IMR-90 (cell line): ENCODE data around the gene CIDEC. TPM values are rescaled to one million over a fixed set of nuclear protein-coding genes. Genes with fewer than 3 reads are reported as not detected.

Experiments used
- ATAC-seq: fragments of 200-7000 bp; cut with Tn5 transposase; 2 replicates; pipeline ENCODE4 v1.9.1; 2020; ENCODE audit warnings: low read depth, mild to moderate bottlenecking, moderate library complexity
- BruUV-seq: library from RNA; stranded (reverse); fragments of 400-500 nt; replicated peaks from 2 replicates; lab custom pipeline; 2021; lab: Mats Ljungman, UMichigan
- CTCF ChIA-PET: fragments of 300-600 bp; formaldehyde crosslinking; extraction: SDS; loops from one replicate; lab custom pipeline; 2021; ENCODE audit warnings: antibody characterized with exemption; lab: Yijun Ruan, JAX
- POLR2A ChIA-PET: fragments of 300-600 bp; sonication (Branson Sonifier 250); formaldehyde crosslinking; loops from one replicate; lab custom pipeline; 2022; ENCODE audit warnings: antibody characterized with exemption; ENCODE audit not compliant: unreplicated experiment; lab: Charles Lee
- DNase-seq: peaks from one replicate; pipeline ENCODE4 v3.0.0; 2013
- H2AFZ ChIP-seq: replicated peaks from 2 replicates; pipeline ENCODE3; 2013; ENCODE audit warnings: low read length, mild to moderate bottlenecking; ENCODE audit not compliant: poor library complexity
- H2AK5ac ChIP-seq: 2 replicates; pipeline ENCODE4 v1.6.1; 2013; ENCODE audit warnings: low read depth, low read length, inconsistent platforms
- H2AK9ac ChIP-seq: replicated peaks from 2 replicates; pipeline ENCODE3; 2013; ENCODE audit warnings: mild to moderate bottlenecking, low read depth, low read length, moderate library complexity; ENCODE audit not compliant: poor library complexity
- H2BK120ac ChIP-seq: 2 replicates; pipeline ENCODE4 v1.6.1; 2013; ENCODE audit warnings: low read depth, low read length, inconsistent platforms
- H2BK15ac ChIP-seq: 3 replicates; pipeline ENCODE4 v1.6.1; 2013; ENCODE audit warnings: low read depth, low read length, inconsistent platforms
- H2BK20ac ChIP-seq: 2 replicates; pipeline ENCODE4 v1.6.1; 2013; ENCODE audit warnings: low read depth, mild to moderate bottlenecking, inconsistent platforms, low read length, moderate library complexity
- H2BK5ac ChIP-seq: 2 replicates; pipeline ENCODE4 v1.6.1; 2013; ENCODE audit warnings: mild to moderate bottlenecking, low read depth, low read length, inconsistent platforms; ENCODE audit not compliant: poor library complexity, severe bottlenecking
- H3K14ac ChIP-seq: replicated peaks from 2 replicates; pipeline ENCODE4 v1.6.1; 2013; ENCODE audit warnings: low read depth, low read length, inconsistent platforms
- H3K18ac ChIP-seq: 2 replicates; pipeline ENCODE4 v1.6.1; 2013; ENCODE audit warnings: low read depth, low read length, control low read depth
- H3K23ac ChIP-seq: 2 replicates; pipeline ENCODE4 v1.6.1; 2013; ENCODE audit warnings: low read depth, low read length, inconsistent platforms
- H3K27ac ChIP-seq: 2 replicates; pipeline ENCODE4 v1.5.1; 2013; ENCODE audit warnings: mild to moderate bottlenecking, control low read depth, low read length; ENCODE audit not compliant: insufficient read depth
- H3K27me3 ChIP-seq: 2 replicates; pipeline ENCODE4 v1.6.1; 2013; ENCODE audit warnings: low read length; ENCODE audit not compliant: control insufficient read depth, insufficient read depth
- H3K36me3 ChIP-seq: 2 replicates; pipeline ENCODE4 v1.6.1; 2013; ENCODE audit warnings: low read length, mixed read lengths; ENCODE audit not compliant: control insufficient read depth, insufficient read depth
- H3K4ac ChIP-seq: 2 replicates; pipeline ENCODE4 v1.6.1; 2013; ENCODE audit warnings: low read depth, low read length, inconsistent platforms
- H3K4me1 ChIP-seq: 2 replicates; pipeline ENCODE4 v1.6.1; 2013; ENCODE audit warnings: low read length, mixed read lengths; ENCODE audit not compliant: control insufficient read depth, insufficient read depth
- H3K4me2 ChIP-seq: 2 replicates; pipeline ENCODE4 v1.6.1; 2013; ENCODE audit warnings: low read depth, mild to moderate bottlenecking, control low read depth, low read length, moderate library complexity
- H3K4me3 ChIP-seq: 2 replicates; pipeline ENCODE4 v1.5.1; 2013; ENCODE audit warnings: low read depth, mild to moderate bottlenecking, control low read depth, low read length, moderate library complexity; ENCODE audit not compliant: insufficient read depth
- H3K56ac ChIP-seq: 2 replicates; pipeline ENCODE4 v1.6.1; 2013; ENCODE audit warnings: low read length, inconsistent platforms; ENCODE audit not compliant: insufficient read depth; ENCODE audit errors: extremely low read depth
- H3K79me1 ChIP-seq, 2 experiments: 2 replicates each; pipeline ENCODE4 v1.6.1; 2013; ENCODE audit warnings: low read length in 2 of 2, inconsistent platforms in 1 of 2, low read depth in 1 of 2
- H3K9ac ChIP-seq: 2 replicates; pipeline ENCODE4 v1.6.1; 2013; ENCODE audit warnings: low read depth, low read length, control low read depth
- H3K9me1 ChIP-seq: 2 replicates; pipeline ENCODE4 v1.6.1; 2013; ENCODE audit warnings: low read length, inconsistent platforms; ENCODE audit not compliant: insufficient read depth
- H3K9me3 ChIP-seq: 2 replicates; pipeline ENCODE4 v1.6.1; 2013; ENCODE audit warnings: low read length; ENCODE audit not compliant: control insufficient read depth, insufficient read depth
- H4K20me1 ChIP-seq: 2 replicates; pipeline ENCODE4 v1.6.1; 2013; ENCODE audit warnings: low read length, inconsistent platforms; ENCODE audit not compliant: insufficient read depth
- H4K5ac ChIP-seq: 2 replicates; pipeline ENCODE4 v1.6.1; 2013; ENCODE audit warnings: mild to moderate bottlenecking, low read depth, low read length, control low read depth
- H4K8ac ChIP-seq, 2 experiments: 2 replicates each; pipeline ENCODE4 v1.6.1; 2013; ENCODE audit warnings: low read depth in 2 of 2, low read length in 2 of 2, control low read depth in 1 of 2, inconsistent platforms in 1 of 2
- H4K91ac ChIP-seq: 2 replicates; pipeline ENCODE4 v1.6.1; 2013; ENCODE audit warnings: low read depth, low read length, inconsistent platforms; ENCODE audit not compliant: insufficient read depth
- BHLHE40 ChIP-seq: fragments of 150-350 bp; IDR thresholded peaks from 2 replicates; pipeline ENCODE4 v1.6.1; 2016; ENCODE audit warnings: mild to moderate bottlenecking, low read depth, low read length
- CEBPB ChIP-seq: IDR thresholded peaks from 2 replicates; pipeline ENCODE4 v1.6.1; 2012; ENCODE audit warnings: low read depth, low read length, improper control_type of control experiment
- CHD1 ChIP-seq: IDR thresholded peaks from 2 replicates; pipeline ENCODE4 v1.6.1; 2012; ENCODE audit warnings: low read depth, low read length, improper control_type of control experiment
- MAFK ChIP-seq: IDR thresholded peaks from 2 replicates; pipeline ENCODE4 v1.6.1; 2012; ENCODE audit warnings: low read depth, low read length, improper control_type of control experiment
- MAZ ChIP-seq: IDR thresholded peaks from 2 replicates; pipeline ENCODE4 v1.6.1; 2012; ENCODE audit warnings: low read depth, mild to moderate bottlenecking, low read length, improper control_type of control experiment, moderate library complexity, borderline replicate concordance
- MXI1 ChIP-seq: IDR thresholded peaks from 2 replicates; pipeline ENCODE4 v1.6.1; 2012; ENCODE audit warnings: low read depth, mild to moderate bottlenecking, low read length, moderate library complexity, borderline replicate concordance
- POLR2A ChIP-seq: IDR thresholded peaks from 2 replicates; pipeline ENCODE4 v1.6.1; 2012; ENCODE audit warnings: mild to moderate bottlenecking, low read depth, low read length
- RAD21 ChIP-seq: IDR thresholded peaks from 2 replicates; pipeline ENCODE4 v1.6.1; 2012; ENCODE audit warnings: low read length, improper control_type of control experiment
- RFX5 ChIP-seq: IDR thresholded peaks from 2 replicates; pipeline ENCODE4 v1.8.0; 2012; ENCODE audit warnings: low read depth, mild to moderate bottlenecking, low read length, moderate library complexity
- USF2 ChIP-seq: fragments of 150-350 bp; IDR thresholded peaks from 2 replicates; pipeline ENCODE4 v1.6.1; 2017; ENCODE audit warnings: mild to moderate bottlenecking, antibody characterized with exemption, low read length, low read depth
- WGBS, 2 experiments: methylation state at CpG; one replicate each; pipeline versions ENCODE4 v1.1.5 to v1.1.7; 2013; ENCODE audit warnings: missing lambda C conversion rate in 2 of 2; ENCODE audit not compliant: insufficient read length in 1 of 2; ENCODE audit errors: extremely low coverage in 2 of 2; 5-methylcytosine and 5-hydroxymethylcytosine counted together
- dilution Hi-C: fragments of 300-500 bp; cut with HindIII; formaldehyde crosslinking; loops from one replicate; pipeline ENCODE4 v1.14.3; 2018; ENCODE audit warnings: low sequenced_read_pairs; ENCODE audit not compliant: unreplicated experiment
- in situ Hi-C: fragments of 300-500 bp; cut with MboI; formaldehyde crosslinking; loops from 3 replicates; pipeline ENCODE4 v1.14.3; 2019; ENCODE audit warnings: low sequenced_read_pairs, inconsistent platforms, mixed read lengths
- intact Hi-C: fragments of 100-400 bp; cut with micrococcal nuclease; formaldehyde crosslinking; loops from 2 replicates; pipeline ENCODE4 v1.10.0; 2022
- polyA plus RNA-seq, 3 experiments: library from polyadenylated mRNA; depleted of rRNA; stranded (reverse); fragments of >200 nt; gene quantifications; 2 replicates each; pipeline ENCODE4 v1.2.3, GENCODE V29; 2012; ENCODE audit warnings: low replicate concordance in 1 of 3
- total RNA-seq: library from RNA; depleted of rRNA; stranded (reverse); fragments of >200 nt; gene quantifications from 2 replicates; pipeline ENCODE4 v1.2.3, GENCODE V29; 2012

Gene CIDEC
- total and polyA plus RNA-seq, 2 of the 4 experiments (the other 2 are of a cell fraction) = 0.09 TPM; not detected in 1

- no peak overlapping the region for H2BK120ac ChIP-seq
- H4K8ac ChIP-seq = no peak overlapping the region
- no peak overlapping the region for H2BK20ac ChIP-seq
- DNase-seq (no peak), ATAC-seq (no peak)
- intact Hi-C loops (no loop called here), dilution Hi-C loops (no loop called here), in situ Hi-C loops (no loop called here)
- H3K14ac ChIP-seq = no peak overlapping the region
- TF ChIP-seq CEBPB (no peak), MAZ (no peak), USF2 (no peak), MAFK (no peak), MXI1 (no peak), POLR2A (no peak), RAD21 (no peak), BHLHE40 (no peak), CHD1 (no peak), RFX5 (no peak)
- no TSS peak for BruUV-seq
- no peak overlapping the region for H2AFZ ChIP-seq
- H3K4me2 ChIP-seq = no peak overlapping the region
- no peaks in the 10 kb centered on the region for H3K9me1 ChIP-seq
- H4K20me1 ChIP-seq = no peaks in the 10 kb centered on the region; the same call in 1 of the 2 replicates
- no peaks in the 10 kb centered on the region for H3K9me3 ChIP-seq
- POLR2A ChIA-PET = interaction anchor here (0.6 kb wide), 1 partner anchor 1972 kb away, joined by 7 read pairs; no protein-coding TSS in a partner anchor
- H2BK15ac ChIP-seq = no peak overlapping the region
- no peak overlapping the region for H2AK5ac ChIP-seq
- no peaks in the 10 kb centered on the region for H3K27me3 ChIP-seq
- no peaks in the 10 kb centered on the region for H3K4me1 ChIP-seq
- H3K23ac ChIP-seq = no peak overlapping the region
- peaks cover 53% of the 10 kb centered on the region for H3K36me3 ChIP-seq
- no peak overlapping the region for H4K91ac ChIP-seq
- CTCF ChIA-PET = no interaction called here
- H4K5ac ChIP-seq = no peak overlapping the region
- peak overlapping the region; percentile 52 for H2AK9ac ChIP-seq
- no peak overlapping the region for H3K9ac ChIP-seq
- no peak overlapping the region for H3K18ac ChIP-seq
- H3K56ac ChIP-seq = no peak overlapping the region
- H2BK5ac ChIP-seq = no peak overlapping the region
- H3K4me3 ChIP-seq = no peak overlapping the region
- 100% methylated on average over 5 of the region's 12 CpGs; no CpG with 5 or more reads in 1 of the 2 experiments for WGBS, 2 experiments
- H3K4ac ChIP-seq = no peak overlapping the region
- no peak overlapping the region for H3K27ac ChIP-seq
- H3K79me1 ChIP-seq = peaks cover 9 to 17% of the 10 kb centered on the region in 2 experiments
Measured at GRCh38 chr3:9837701-9838582, 42.1 kb downstream of the CIDEC start.
